ENCODE data around the gene KLHL29. TPM values are rescaled to one million over a fixed set of nuclear protein-coding genes. Genes with fewer than 3 reads are reported as not detected.

Gene KLHL29
- polyA plus RNA-seq, 3 donors, result 0.03 TPM; not detected in 2

GRCh38 chr2:23506531-23507266 is 121.7 kb downstream of the KLHL29 start:
- Histone ChIP-seq H3K4me3 (replicated peaks in 1 of 3; ENCODE audit: low read depth in 2 of 3, low read length in 3 of 3) (no peak overlapping the region), H2AFZ (ENCODE audit: insufficient read depth, low read depth, low read length, poor library complexity, severe bottlenecking) (no peak overlapping the region), H4K20me1 (ENCODE audit: insufficient read depth, low read length) (no peaks in the 10 kb centered on the region), H3K4me2 (replicated peaks; ENCODE audit: extremely low read depth, low read length, poor library complexity, severe bottlenecking) (no peak overlapping the region), H3K27me3 (ENCODE audit: control insufficient read depth in 2 of 2, insufficient read depth in 2 of 2, low read length in 2 of 2) (peaks cover 0 to 7% of the 10 kb centered on the region in 2 donors), H3K27ac (ENCODE audit: low read depth in 1 of 2, low read length in 2 of 2) (no peak overlapping the region), H3K36me3 (replicated peaks in 1 of 2; ENCODE audit: control insufficient read depth in 1 of 2, insufficient read depth in 2 of 2, low read length in 2 of 2) (no peaks in the 10 kb centered on the region), H3K9ac (ENCODE audit: insufficient read depth, low read length, poor library complexity, severe bottlenecking) (no peak overlapping the region), H3K79me2 (ENCODE audit: insufficient read depth, low read length) (no peaks in the 10 kb centered on the region), H3K4me1 (ENCODE audit: control insufficient read depth in 1 of 2, insufficient read depth in 2 of 2, low read length in 2 of 2) (peaks cover 20 to 21% of the 10 kb centered on the region in 2 donors), H3K9me3 (replicated peaks in 1 of 2; ENCODE audit: control insufficient read depth in 1 of 2, insufficient read depth in 1 of 2, low read length in 2 of 2) (no peaks in the 10 kb centered on the region)
- peak overlapping the region in 1 of 2 donors; percentile 64 for H3K4me3 Mint-ChIP-seq
- peak in 1 of 3 donors; percentile 14 for DNase-seq
- peaks cover 27% of the 10 kb centered on the region for H3K4me1 Mint-ChIP-seq
- peaks cover 0 to 1% (median 0%) of the 10 kb centered on the region in 7 donors for H3K9me3 Mint-ChIP-seq
- no peaks in the 10 kb centered on the region for H3K36me3 Mint-ChIP-seq
- 34% methylated on average over 7 of the region's 9 CpGs for WGBS (ENCODE audit: insufficient coverage)
- peak overlapping the region in 1 of 7 donors; percentile 37 for H3K27ac Mint-ChIP-seq
- TF ChIP-seq, protein P1, sequence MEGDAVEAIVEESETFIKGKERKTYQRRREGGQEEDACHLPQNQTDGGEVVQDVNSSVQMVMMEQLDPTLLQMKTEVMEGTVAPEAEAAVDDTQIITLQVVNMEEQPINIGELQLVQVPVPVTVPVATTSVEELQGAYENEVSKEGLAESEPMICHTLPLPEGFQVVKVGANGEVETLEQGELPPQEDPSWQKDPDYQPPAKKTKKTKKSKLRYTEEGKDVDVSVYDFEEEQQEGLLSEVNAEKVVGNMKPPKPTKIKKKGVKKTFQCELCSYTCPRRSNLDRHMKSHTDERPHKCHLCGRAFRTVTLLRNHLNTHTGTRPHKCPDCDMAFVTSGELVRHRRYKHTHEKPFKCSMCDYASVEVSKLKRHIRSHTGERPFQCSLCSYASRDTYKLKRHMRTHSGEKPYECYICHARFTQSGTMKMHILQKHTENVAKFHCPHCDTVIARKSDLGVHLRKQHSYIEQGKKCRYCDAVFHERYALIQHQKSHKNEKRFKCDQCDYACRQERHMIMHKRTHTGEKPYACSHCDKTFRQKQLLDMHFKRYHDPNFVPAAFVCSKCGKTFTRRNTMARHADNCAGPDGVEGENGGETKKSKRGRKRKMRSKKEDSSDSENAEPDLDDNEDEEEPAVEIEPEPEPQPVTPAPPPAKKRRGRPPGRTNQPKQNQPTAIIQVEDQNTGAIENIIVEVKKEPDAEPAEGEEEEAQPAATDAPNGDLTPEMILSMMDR (IDR thresholded peaks at IDR 0.05), result no peak
- intact Hi-C loops (cut with micrococcal nuclease), result no loop called here
- peaks cover 27 to 49% (median 42%) of the 10 kb centered on the region in 3 donors for H3K27me3 Mint-ChIP-seq (ENCODE audit: low read depth in 3 of 3)

GRCh38 chr2:23507267-23508065 is 122.5 kb downstream of the KLHL29 start:
- TF ChIP-seq, protein P1 (IDR thresholded peaks at IDR 0.05), result no peak
- Histone ChIP-seq H2AFZ (ENCODE audit: insufficient read depth, low read depth, low read length, poor library complexity, severe bottlenecking) (peak overlapping the region; percentile 15), H3K27me3 (ENCODE audit: control insufficient read depth in 2 of 2, insufficient read depth in 2 of 2, low read length in 2 of 2) (peaks cover 0 to 4% of the 10 kb centered on the region in 2 donors), H3K79me2 (ENCODE audit: insufficient read depth, low read length) (no peaks in the 10 kb centered on the region), H3K9me3 (replicated peaks in 1 of 2; ENCODE audit: control insufficient read depth in 1 of 2, insufficient read depth in 1 of 2, low read length in 2 of 2) (no peaks in the 10 kb centered on the region), H4K20me1 (ENCODE audit: insufficient read depth, low read length) (no peaks in the 10 kb centered on the region), H3K4me2 (replicated peaks; ENCODE audit: extremely low read depth, low read length, poor library complexity, severe bottlenecking) (no peak overlapping the region), H3K4me1 (ENCODE audit: control insufficient read depth in 1 of 2, insufficient read depth in 2 of 2, low read length in 2 of 2) (peaks cover 20 to 21% of the 10 kb centered on the region in 2 donors), H3K4me3 (replicated peaks in 1 of 3; ENCODE audit: low read depth in 2 of 3, low read length in 3 of 3) (no peak overlapping the region), H3K27ac (ENCODE audit: low read depth in 1 of 2, low read length in 2 of 2) (no peak overlapping the region), H3K36me3 (replicated peaks in 1 of 2; ENCODE audit: control insufficient read depth in 1 of 2, insufficient read depth in 2 of 2, low read length in 2 of 2) (no peaks in the 10 kb centered on the region), H3K9ac (ENCODE audit: insufficient read depth, low read length, poor library complexity, severe bottlenecking) (no peak overlapping the region)
- no peak for DNase-seq
- peaks cover 27% of the 10 kb centered on the region for H3K4me1 Mint-ChIP-seq
- intact Hi-C loops (cut with micrococcal nuclease), result no loop called here
- H3K27me3 Mint-ChIP-seq (ENCODE audit: low read depth in 3 of 3), result peaks cover 24 to 41% (median 39%) of the 10 kb centered on the region in 3 donors
- H3K36me3 Mint-ChIP-seq, result no peaks in the 10 kb centered on the region
- WGBS (ENCODE audit: insufficient coverage), result 92% methylated on average over 10 of the region's 15 CpGs
- H3K27ac Mint-ChIP-seq, result no peak overlapping the region
- H3K9me3 Mint-ChIP-seq, result peaks cover 0 to 1% (median 0%) of the 10 kb centered on the region in 7 donors
- no peak overlapping the region for H3K4me3 Mint-ChIP-seq
